DOHH2 (cell line): Measurements from ENCODE around the gene KDM4D.
"Not testable (repeated sequence)": the region's sequence is repeated elsewhere in the genome, so short reads cannot be mapped to it uniquely, and the experiment has no call there.

Experiments
- H3F3A ChIP-seq: fragments of 200-600 bp; sonication (generic), shearing (Covaris generic); 2 replicates; pipeline ENCODE4 v1.6.0; 2016; ENCODE audit warnings: antibody characterized with exemption, mild to moderate bottlenecking; ENCODE audit not compliant: control insufficient read depth, insufficient read depth
- H3K27ac ChIP-seq: fragments of 200-600 bp; sonication (generic); 2 replicates; pipeline ENCODE4 v1.5.1; 2014; ENCODE audit warnings: low read depth, mild to moderate bottlenecking, low read length, moderate library complexity
- H3K27me3 ChIP-seq: fragments of 200-600 bp; sonication (generic); 2 replicates; pipeline ENCODE4 v1.6.1; 2014; ENCODE audit warnings: mild to moderate bottlenecking, low read length, mixed read lengths; ENCODE audit not compliant: control insufficient read depth
- H3K36me3 ChIP-seq: fragments of 200-600 bp; sonication (generic); 2 replicates; pipeline ENCODE4 v1.6.1; 2014; ENCODE audit warnings: mild to moderate bottlenecking, low read length, moderate library complexity, mixed read lengths; ENCODE audit not compliant: control insufficient read depth
- H3K4me1 ChIP-seq: fragments of 200-600 bp; sonication (generic); 2 replicates; pipeline ENCODE4 v1.6.1; 2014; ENCODE audit warnings: mild to moderate bottlenecking, low read length, mixed read lengths; ENCODE audit not compliant: control insufficient read depth
- H3K4me2 ChIP-seq: fragments of 200-600 bp; sonication (generic); 2 replicates; pipeline ENCODE4 v1.6.0; 2014; ENCODE audit warnings: mild to moderate bottlenecking, low read length, moderate library complexity
- H3K4me3 ChIP-seq: fragments of 200-600 bp; sonication (generic); 2 replicates; pipeline ENCODE4 v1.5.1; 2014; ENCODE audit warnings: mild to moderate bottlenecking, low read length, mixed read lengths
- H3K79me2 ChIP-seq: fragments of 200-600 bp; sonication (generic); 2 replicates; pipeline ENCODE4 v1.6.1; 2014; ENCODE audit warnings: mild to moderate bottlenecking, low read length, mixed read lengths; ENCODE audit not compliant: control insufficient read depth
- H3K9me2 ChIP-seq: fragments of 200-600 bp; sonication (generic); replicated peaks from 2 replicates; pipeline ENCODE4 v1.6.1; 2014; ENCODE audit warnings: mild to moderate bottlenecking, low read length, mixed read lengths; ENCODE audit not compliant: control insufficient read depth
- H3K9me3 ChIP-seq: fragments of 200-600 bp; sonication (generic); 2 replicates; pipeline ENCODE4 v1.6.1; 2014; ENCODE audit warnings: antibody characterized with exemption, low read length, mixed read lengths; ENCODE audit not compliant: control insufficient read depth, insufficient read depth
- H4K20me1 ChIP-seq: fragments of 200-600 bp; sonication (generic); 2 replicates; pipeline ENCODE4 v1.6.0; 2014; ENCODE audit warnings: low read depth, mild to moderate bottlenecking, antibody characterized with exemption, low read length, moderate library complexity; ENCODE audit not compliant: control insufficient read depth, insufficient read depth
- CTCF ChIP-seq: fragments of 200-600 bp; sonication (generic); IDR thresholded peaks from one replicate; pipeline ENCODE4 v1.5.1; 2014; ENCODE audit warnings: antibody characterized with exemption, mild to moderate bottlenecking, low read depth, low read length; ENCODE audit not compliant: poor library complexity, severe bottlenecking
- EZH2phosphoT487 ChIP-seq: fragments of 200-600 bp; sonication (generic); IDR thresholded peaks from 2 replicates; pipeline ENCODE4 v1.6.1; 2017; ENCODE audit warnings: borderline replicate concordance, mild to moderate bottlenecking, antibody characterized with exemption, low read length, moderate library complexity, mixed read lengths

The KDM4D gene

GRCh38 chr11:95014184-95014821, 40.8 kb downstream of the KDM4D start:
- H3F3A ChIP-seq: no peaks in the 10 kb centered on the region
- TF ChIP-seq EZH2phosphoT487: no peak
- TF ChIP-seq CTCF: no peak
- no peak overlapping the region for H3K27ac ChIP-seq
- no peak overlapping the region for H3K4me2 ChIP-seq
- peaks cover 6% of the 10 kb centered on the region; the same call in 1 of the 2 replicates for H3K27me3 ChIP-seq
- no peaks in the 10 kb centered on the region for H3K9me3 ChIP-seq
- no peaks in the 10 kb centered on the region for H3K79me2 ChIP-seq
- no peaks in the 10 kb centered on the region for H3K9me2 ChIP-seq
- H3K4me3 ChIP-seq: no peak overlapping the region
- no peaks in the 10 kb centered on the region for H3K4me1 ChIP-seq
- no peaks in the 10 kb centered on the region for H4K20me1 ChIP-seq
- no peaks in the 10 kb centered on the region for H3K36me3 ChIP-seq

GRCh38 chr11:95016139-95016538, 42.6 kb downstream of the KDM4D start:
- no peak overlapping the region for H3K4me2 ChIP-seq
- H4K20me1 ChIP-seq: no peaks in the 10 kb centered on the region
- no peaks in the 10 kb centered on the region for H3F3A ChIP-seq
- TF ChIP-seq CTCF: no peak
- no peak for TF ChIP-seq EZH2phosphoT487
- no peaks in the 10 kb centered on the region for H3K79me2 ChIP-seq
- no peaks in the 10 kb centered on the region for H3K4me1 ChIP-seq
- H3K27ac ChIP-seq: no peak overlapping the region
- no peak overlapping the region for H3K4me3 ChIP-seq
- H3K27me3 ChIP-seq: peaks cover 6% of the 10 kb centered on the region; the same call in 1 of the 2 replicates
- H3K9me3 ChIP-seq: no peaks in the 10 kb centered on the region
- no peaks in the 10 kb centered on the region for H3K9me2 ChIP-seq
- H3K36me3 ChIP-seq: no peaks in the 10 kb centered on the region

DNA sequence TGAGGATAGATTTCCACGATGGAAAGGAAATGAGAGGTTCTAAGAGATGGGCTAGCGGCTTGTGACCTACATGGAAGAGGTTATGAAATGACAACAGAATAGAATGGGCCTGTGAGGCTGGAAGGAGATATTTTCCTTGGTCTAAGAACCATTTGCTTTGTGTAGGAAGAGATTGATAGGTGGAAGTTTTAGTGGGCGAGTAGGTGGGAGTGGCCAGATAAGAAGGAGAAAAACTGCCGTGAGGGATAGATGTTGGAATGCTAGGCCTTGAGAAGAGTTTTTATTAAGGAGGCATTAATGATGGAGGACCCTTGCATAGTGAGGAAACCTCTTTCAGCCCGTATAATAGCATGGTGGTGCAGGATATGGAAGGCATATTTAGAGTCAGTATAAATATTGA, 48.0 kb downstream of the KDM4D start:
- not testable (repeated sequence) for H3K4me2 ChIP-seq, H3K79me2 ChIP-seq, H3K4me3 ChIP-seq, H3K9me2 ChIP-seq, H3F3A ChIP-seq, H4K20me1 ChIP-seq, H3K27ac ChIP-seq, H3K36me3 ChIP-seq, H3K4me1 ChIP-seq, H3K27me3 ChIP-seq, H3K9me3 ChIP-seq

- no peaks in the 10 kb centered on the region for H4K20me1 ChIP-seq
- no peaks in the 10 kb centered on the region for H3K36me3 ChIP-seq
- no peaks in the 10 kb centered on the region for H3K9me2 ChIP-seq
- H3K4me1 ChIP-seq: no peaks in the 10 kb centered on the region
- no peaks in the 10 kb centered on the region for H3K79me2 ChIP-seq
- no peak within 1 kb of the TSS for H3K27ac ChIP-seq
- no peak within 1 kb of the TSS for H3K4me3 ChIP-seq
- no peaks in the 10 kb centered on the region for H3F3A ChIP-seq
- H3K4me2 ChIP-seq: no peak within 1 kb of the TSS
- no peak for TF ChIP-seq CTCF
- no peak for TF ChIP-seq EZH2phosphoT487
- no peaks in the 10 kb centered on the region for H3K9me3 ChIP-seq
- H3K27me3 ChIP-seq: no peaks in the 10 kb centered on the region
Observed at GRCh38 chr11:95024958-95025357, 51.4 kb downstream of the KDM4D start, which contains the start of gene KDM4E. Gene KDM4E (plus strand): TSS chr11:95025258. CDS start chr11:95025558, 300 bp downstream.

GRCh38 chr11:95025594-95025993, 52.1 kb downstream of the KDM4D start:
- not testable (repeated sequence) for H3K79me2 ChIP-seq, H3F3A ChIP-seq, H3K9me2 ChIP-seq, H3K27me3 ChIP-seq, H3K36me3 ChIP-seq, H3K4me1 ChIP-seq, H3K4me3 ChIP-seq, H4K20me1 ChIP-seq, H3K4me2 ChIP-seq, H3K27ac ChIP-seq, H3K9me3 ChIP-seq
